GM21528 (cell line): ENCODE data around the gene SERPINA1.

ENCODE experiments used
- ATAC-seq: cut with Tn5 transposase; IDR thresholded peaks from one replicate; pipeline ENCODE4 v1.9.1; 2021; ENCODE audit warnings: mild to moderate bottlenecking, moderate library complexity; ENCODE audit not compliant: unreplicated experiment, low FRiP score

SERPINA1 gene

DNA sequence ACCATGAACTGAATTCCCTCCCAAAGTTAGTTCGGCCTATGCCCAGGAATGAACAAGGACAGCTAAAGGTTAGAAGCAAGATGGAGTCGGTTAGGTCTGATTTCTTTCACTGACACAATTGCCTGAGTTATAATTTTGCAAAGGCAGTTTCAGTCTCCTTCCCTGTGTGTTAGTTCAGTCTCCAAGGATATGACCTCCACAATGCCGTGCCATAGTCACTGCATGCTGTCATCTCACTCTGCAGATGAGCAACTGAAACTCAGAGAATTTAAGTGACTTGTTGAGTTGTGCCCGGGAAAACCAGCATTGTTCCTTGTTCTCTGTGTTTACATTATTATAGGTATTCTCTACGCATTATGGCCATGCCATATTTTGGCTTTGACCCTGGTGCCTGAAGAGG, 10.1 kb upstream of the SERPINA1 start:
- ATAC-seq = no peak

GRCh38 chr14:94398182-94398479, 9.7 kb upstream of the SERPINA1 start:
- no peak for ATAC-seq

DNA sequence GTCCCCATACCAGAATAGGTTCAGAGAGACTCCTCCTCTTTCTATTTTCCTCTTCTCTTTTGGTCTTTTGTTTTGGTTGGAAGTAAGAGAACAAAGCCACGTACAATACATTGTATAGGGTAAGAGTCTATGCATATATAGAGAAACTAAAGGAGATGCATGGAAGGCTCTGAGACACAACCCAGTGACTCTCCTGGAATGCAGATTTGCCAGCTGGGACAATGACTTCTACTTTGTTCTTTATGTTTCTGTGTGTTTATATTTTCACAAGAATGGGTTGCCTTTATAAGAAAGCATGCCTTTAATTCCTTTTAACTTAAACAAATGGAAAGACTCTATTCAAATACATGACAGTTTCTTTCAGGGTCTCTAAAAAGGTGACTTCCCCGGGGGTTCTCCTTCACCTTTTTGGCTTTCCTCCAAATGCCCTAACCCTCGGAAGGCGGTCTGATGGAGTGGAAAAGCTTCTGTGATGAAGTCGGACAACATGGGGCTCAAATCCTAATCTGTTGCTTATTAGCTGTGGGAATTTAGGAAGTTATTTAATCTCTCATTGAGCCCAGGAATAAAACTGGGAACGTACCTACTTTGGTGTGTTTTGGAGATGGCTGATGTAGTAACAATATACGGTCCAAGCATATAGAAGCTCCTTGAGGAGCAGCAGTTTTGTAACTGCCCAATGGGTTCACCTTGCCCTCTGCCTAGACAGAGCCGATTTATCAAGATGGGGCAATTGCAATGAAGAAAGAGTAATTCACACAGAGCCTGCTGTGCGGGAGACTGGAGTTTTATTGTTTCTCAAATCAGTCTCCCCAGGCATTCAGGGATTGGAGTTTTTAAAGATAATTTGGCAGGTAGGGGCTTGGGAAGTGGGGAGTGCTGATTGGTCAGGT, 9.1 kb upstream of the SERPINA1 start:
- ATAC-seq = no peak

DNA sequence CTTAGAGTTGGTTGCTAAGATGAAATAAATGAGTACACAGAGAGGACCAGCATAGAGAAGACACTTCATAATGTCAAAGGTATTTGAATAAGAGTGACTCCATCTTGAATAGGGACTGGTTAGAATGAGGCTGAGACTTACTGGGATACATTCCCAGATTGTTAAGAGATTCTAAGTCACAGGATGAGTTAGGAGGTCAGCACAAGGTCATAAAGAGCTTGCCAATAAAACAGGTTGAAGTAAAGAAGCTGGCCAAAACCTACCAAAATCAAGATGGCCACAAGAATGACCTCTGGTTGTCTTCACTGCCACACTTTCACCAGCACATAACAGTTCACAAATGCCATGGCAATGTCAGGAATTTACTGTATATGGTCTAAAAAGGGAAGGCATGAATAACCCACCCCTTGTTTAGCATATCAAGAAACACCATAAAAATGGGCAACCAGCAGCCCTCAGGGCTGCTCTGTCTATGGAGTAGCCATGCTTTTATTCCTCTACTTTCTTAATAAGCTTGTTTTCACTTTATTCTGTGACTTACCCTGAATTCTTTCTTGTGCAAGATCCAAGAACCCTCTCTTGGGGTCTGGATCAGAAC, 8.3 kb upstream of the SERPINA1 start:
- ATAC-seq = no peak

- ATAC-seq = no peak
Measured at GRCh38 chr14:94395888-94396574, 7.6 kb upstream of the SERPINA1 start.

DNA sequence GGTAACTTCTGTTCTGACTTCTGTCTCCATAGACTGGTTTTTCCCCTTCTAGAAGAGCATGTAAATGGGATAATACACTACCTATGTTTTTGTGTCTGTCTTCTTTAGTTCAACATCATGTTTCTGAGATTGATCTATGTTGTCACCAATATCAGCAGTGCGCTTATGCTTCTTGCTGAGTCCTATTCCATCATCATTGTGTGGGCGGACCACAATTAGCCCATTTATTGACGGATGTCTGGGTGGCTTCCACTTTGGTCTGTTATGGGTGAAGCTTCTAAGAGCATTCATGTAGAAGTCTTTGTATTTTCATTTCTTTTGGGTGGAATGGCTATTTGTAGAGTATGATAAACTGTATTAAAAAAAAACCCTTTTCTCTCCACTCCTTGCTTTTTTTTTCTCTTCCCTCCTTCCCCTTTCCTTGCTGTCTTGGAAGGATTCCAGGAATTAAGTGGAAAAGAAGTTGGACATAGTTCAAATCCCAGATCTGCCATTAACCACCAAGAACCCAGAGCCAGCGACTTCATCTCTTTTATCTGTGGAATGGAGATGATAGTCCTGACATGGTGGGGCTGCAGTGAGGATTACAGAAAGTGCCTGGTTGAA, 7.0 kb upstream of the SERPINA1 start:
- ATAC-seq = no peak

DNA sequence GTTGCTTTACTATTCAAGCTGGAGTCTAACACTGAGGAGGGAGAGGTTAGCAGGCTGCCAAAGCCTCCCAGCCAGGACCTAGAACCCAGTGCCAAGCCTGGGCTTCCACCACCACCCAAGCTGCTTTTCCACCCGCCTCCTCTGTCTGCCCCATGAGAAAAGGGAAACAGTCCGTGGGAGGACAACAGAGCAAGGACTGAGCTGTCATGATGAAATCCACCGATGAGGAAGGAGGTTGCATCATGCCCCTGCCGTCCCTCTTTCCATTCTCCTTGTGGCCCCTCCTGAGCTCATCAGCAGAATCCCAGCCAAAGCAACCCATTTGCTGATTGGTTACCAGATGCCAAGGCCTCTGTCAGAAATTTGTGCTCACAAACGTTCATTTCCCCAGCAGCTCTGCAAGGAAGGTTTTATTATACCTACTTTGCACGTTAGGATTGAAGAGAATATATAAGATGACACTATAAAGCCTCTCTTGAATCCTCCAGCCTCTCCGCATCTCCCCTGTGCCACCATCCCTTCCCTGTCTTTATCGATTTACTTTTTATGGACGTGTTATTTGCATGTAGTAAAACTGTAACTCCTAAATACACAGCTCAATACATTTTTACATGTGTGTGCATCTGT, 6.3 kb upstream of the SERPINA1 start:
- ATAC-seq = no peak

GRCh38 chr14:94394025-94394493, 5.7 kb upstream of the SERPINA1 start:
- ATAC-seq = no peak

- no peak for ATAC-seq
Measured at GRCh38 chr14:94393474-94393873, 5.1 kb upstream of the SERPINA1 start.

DNA sequence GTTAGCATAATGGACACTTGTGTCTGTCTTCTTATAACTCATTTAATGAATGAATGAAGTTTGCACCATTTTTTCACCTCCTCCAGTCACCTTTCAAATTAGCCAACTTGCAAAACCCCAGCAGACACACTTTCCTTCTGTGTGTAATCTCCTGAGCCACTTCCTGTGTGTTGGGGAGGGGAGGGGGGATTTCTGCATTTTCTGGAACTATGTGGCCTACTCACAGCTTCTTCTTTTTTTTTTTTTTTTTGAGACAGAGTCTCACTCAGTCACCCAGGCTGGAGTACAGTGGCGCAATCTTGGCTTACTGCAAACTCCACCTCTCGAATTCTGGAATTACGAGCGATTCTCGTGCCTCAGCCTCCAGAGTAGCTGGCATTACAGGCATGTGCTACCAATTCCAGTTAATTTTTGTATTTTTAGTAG, 4.1 kb upstream of the SERPINA1 start:
- no peak for ATAC-seq

- ATAC-seq = no peak
Measured at GRCh38 chr14:94391281-94391975, 3.0 kb upstream of the SERPINA1 start.

DNA sequence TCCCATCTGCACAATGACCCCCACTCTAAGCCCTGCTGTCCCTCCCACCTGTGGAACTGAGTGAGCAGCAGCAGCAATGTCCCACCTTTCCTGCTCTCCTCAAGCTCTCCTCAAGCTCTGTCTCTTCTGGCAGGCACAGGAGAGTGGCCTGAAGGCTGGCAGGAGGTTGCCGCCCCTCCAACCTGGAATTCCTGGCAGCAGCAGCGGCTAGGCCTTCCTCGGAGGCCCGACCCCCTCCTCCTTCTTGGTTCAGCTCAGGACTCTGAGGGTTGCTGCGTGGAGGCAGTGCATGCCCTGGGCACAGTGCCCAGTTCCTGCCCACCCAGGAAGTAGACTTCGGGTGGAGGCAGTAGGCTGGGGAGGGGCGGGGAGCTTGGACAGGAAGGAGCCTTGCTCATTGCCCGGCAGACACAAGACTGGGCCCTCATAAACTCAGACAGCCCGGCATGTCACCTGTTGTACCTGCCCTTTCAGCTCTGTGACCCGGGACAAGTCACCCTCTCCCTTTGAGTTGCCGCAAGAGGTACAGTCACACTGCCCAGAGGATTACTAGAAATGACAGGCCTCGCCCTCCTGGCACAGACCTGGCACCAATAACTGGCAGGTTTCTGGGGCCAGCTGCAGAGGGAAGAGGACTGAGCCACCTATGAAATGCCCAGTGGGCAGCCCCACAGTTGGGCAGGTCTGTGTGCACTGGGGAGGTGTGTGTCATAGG, 2.1 kb upstream of the SERPINA1 start:
- ATAC-seq = no peak

DNA sequence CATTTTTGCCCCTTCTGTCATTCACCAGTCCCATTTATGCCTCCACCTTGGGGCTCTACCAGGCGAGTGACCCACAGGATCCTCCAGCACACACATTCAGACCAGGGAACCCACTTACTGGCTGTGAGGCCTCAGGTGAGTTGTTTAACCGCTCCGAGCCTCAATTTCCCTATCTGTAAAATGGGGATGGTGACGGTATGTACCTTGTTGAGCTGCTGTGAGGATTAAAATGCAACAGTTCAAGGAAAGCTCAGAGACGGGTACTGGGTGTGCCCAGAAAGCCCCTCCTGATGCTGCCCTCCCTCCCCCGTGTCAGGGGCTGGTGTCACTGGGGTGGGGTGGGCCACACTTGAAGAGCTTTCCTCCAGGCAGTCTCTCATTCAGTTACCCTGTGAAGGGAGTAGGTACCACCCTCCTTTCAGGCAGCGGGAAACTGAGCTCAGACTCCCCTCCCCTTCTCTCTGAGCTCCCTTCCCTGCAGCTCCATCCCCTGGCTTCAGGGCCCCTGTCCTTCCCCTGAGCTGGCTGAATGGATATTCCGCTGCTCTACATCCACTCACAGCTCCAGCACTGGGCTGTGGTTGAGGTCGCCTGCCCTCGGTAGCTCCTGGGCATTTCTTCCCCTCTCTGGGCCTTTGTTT, 1.4 kb upstream of the SERPINA1 start:
- no peak for ATAC-seq

DNA sequence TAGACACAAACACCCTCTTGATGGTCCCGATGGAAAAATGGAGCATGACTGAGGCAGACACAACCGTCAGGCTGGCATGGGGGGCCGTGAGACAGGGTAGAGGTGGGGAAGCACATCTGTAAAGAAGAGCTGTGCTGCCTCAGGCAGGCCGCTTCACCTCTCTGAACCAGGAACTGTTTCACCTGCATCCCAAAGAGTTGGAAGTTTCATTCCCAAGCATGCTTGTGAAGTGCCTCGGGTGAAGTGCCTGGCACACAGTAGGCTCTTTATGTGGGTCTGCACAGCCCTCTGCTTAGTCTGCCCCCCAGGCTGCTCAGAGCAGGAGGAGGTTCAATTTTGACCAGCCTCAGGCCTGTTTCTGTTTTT, 685 bp upstream of the SERPINA1 start:
- no peak for ATAC-seq

GRCh38 chr14:94388027-94388383, 397 bp downstream of the SERPINA1 start:
- no peak for ATAC-seq

DNA sequence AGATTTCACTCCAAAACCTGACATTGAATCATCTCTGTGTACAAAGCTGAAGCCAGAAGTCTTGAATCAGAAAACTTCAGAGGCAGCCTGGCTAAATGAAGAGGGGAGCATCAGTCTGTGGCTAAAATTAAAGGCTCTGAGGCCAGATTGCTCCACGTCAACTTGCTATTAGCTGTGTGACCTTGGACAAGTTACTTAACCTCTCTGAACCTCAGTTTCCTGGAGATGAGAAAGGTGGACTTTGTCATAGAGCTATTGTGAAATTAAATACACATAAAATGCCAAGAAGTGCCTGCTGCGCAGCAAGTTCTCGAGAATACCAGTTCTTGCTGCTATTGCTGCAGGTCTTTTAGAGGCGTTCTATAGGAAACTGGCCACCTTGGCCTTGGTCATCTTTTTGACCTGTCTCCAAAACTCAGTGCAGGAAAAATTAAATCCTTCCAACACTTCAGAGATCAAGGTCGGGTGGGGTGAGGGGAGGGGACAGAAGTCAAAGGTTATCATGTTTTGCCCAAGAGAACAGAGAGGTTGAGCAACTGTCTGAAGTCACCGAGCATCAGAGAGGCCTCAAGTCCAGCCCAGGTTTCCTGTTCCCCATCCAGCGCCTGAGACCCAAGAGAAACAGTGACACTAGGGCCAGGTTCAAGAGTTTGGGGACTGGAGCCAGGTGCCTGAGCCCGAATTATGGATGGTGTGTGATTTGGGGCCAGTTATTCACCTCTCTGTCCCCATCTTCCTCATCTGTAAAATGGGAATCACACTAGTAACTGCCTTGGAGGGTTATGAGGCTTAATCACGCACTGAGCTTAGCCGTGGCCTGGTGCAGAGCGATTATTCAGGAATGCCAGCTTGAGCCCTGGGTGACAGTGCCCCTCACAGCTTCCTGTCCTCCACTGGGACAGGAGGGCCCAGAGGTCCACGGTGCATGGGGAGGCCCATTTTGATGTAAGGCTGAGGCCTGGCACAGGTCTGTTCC, 1.1 kb downstream of the SERPINA1 start:
- ATAC-seq = no peak

- no peak for ATAC-seq
Measured at GRCh38 chr14:94386085-94387031, 2.0 kb downstream of the SERPINA1 start.
